OCI-LY1 (cell line): ENCODE measurements around the gene ADAP2.

Experiments
- H2AFZ ChIP-seq: fragments of 200-600 bp; sonication (generic), shearing (Covaris generic); 2 replicates; pipeline ENCODE4 v1.6.0; 2014; ENCODE audit warnings: antibody characterized with exemption, mild to moderate bottlenecking, low read length
- H3F3A ChIP-seq: fragments of 200-600 bp; sonication (generic), shearing (Covaris generic); 2 replicates; pipeline ENCODE4 v1.6.0; 2014; ENCODE audit warnings: mild to moderate bottlenecking, antibody characterized with exemption, low read length, moderate library complexity; ENCODE audit not compliant: insufficient read depth
- H3K27ac ChIP-seq: fragments of 200-600 bp; sonication (generic); 2 replicates; pipeline ENCODE4 v1.5.1; 2014; ENCODE audit warnings: low read length, mixed run types, mild to moderate bottlenecking, low read depth; ENCODE audit not compliant: poor library complexity, severe bottlenecking
- H3K27me3 ChIP-seq: fragments of 200-600 bp; sonication (generic); 2 replicates; pipeline ENCODE4 v1.6.0; 2014; ENCODE audit warnings: antibody characterized with exemption, mild to moderate bottlenecking, low read length, moderate library complexity; ENCODE audit not compliant: insufficient read depth
- H3K36me3 ChIP-seq: fragments of 200-600 bp; sonication (generic); 2 replicates; pipeline ENCODE4 v1.6.1; 2014; ENCODE audit warnings: mild to moderate bottlenecking, antibody characterized with exemption, low read length, moderate library complexity, mixed read lengths; ENCODE audit not compliant: insufficient read depth
- H3K4me1 ChIP-seq: fragments of 200-600 bp; sonication (generic); 2 replicates; pipeline ENCODE4 v1.5.1; 2014; ENCODE audit warnings: mild to moderate bottlenecking, low read length, moderate library complexity; ENCODE audit not compliant: insufficient read depth, severe bottlenecking
- H3K4me2 ChIP-seq: fragments of 200-600 bp; sonication (generic), shearing (Covaris generic); 2 replicates; pipeline ENCODE4 v1.6.1; 2014; ENCODE audit warnings: low read length
- H3K4me3 ChIP-seq: fragments of 200-600 bp; sonication (generic); 2 replicates; pipeline ENCODE4 v1.5.1; 2014; ENCODE audit warnings: low read length, low read depth, mild to moderate bottlenecking, mixed read lengths; ENCODE audit not compliant: poor library complexity, severe bottlenecking
- H3K79me2 ChIP-seq: fragments of 200-600 bp; shearing (Covaris generic); 2 replicates; pipeline ENCODE4 v1.6.1; 2016; ENCODE audit warnings: mixed run types, low read length, mixed read lengths; ENCODE audit not compliant: insufficient read depth
- H3K9ac ChIP-seq: fragments of 200-600 bp; sonication (generic), shearing (Covaris generic); 2 replicates; pipeline ENCODE4 v1.6.1; 2014; ENCODE audit warnings: mild to moderate bottlenecking, low read length, mixed read lengths
- H3K9me2 ChIP-seq: fragments of 200-600 bp; sonication (generic), shearing (Covaris generic); 2 replicates; pipeline ENCODE4 v1.6.1; 2014; ENCODE audit warnings: low read depth, mild to moderate bottlenecking, low read length, mixed read lengths
- H3K9me3 ChIP-seq: fragments of 200-600 bp; shearing (Covaris generic); 2 replicates; pipeline ENCODE4 v1.6.1; 2014; ENCODE audit warnings: low read length, mixed read lengths
- H4K20me1 ChIP-seq: fragments of 200-600 bp; sonication (generic), shearing (Covaris generic); 2 replicates; pipeline ENCODE4 v1.6.0; 2016; ENCODE audit warnings: mild to moderate bottlenecking, low read length; ENCODE audit not compliant: insufficient read depth
- EZH2 ChIP-seq: fragments of 200-600 bp; sonication (generic), shearing (Covaris generic); IDR thresholded peaks from 2 replicates; pipeline ENCODE4 v1.8.0; 2017; ENCODE audit warnings: borderline replicate concordance, mixed run types, mild to moderate bottlenecking, antibody characterized with exemption, low read length, moderate library complexity, mixed read lengths
- TF ChIP-seq, protein P1 (sequence below): fragments of 200-600 bp; sonication (generic), shearing (Covaris generic); IDR thresholded peaks from 2 replicates; pipeline ENCODE4 v1.5.1; 2017; ENCODE audit warnings: mild to moderate bottlenecking, antibody characterized with exemption, low read length, moderate library complexity, mixed read lengths

ADAP2 gene

GRCh38 chr17:30897311-30897710 is 24.4 kb upstream of the ADAP2 start:
- H3K27me3 ChIP-seq, result no peaks in the 10 kb centered on the region
- H3K27ac ChIP-seq, result no peak overlapping the region
- no peak overlapping the region for H3K9ac ChIP-seq
- H3K79me2 ChIP-seq, result no peaks in the 10 kb centered on the region; the same call in 1 of the 2 replicates
- H3K9me3 ChIP-seq, result no peaks in the 10 kb centered on the region
- TF ChIP-seq, protein P1, sequence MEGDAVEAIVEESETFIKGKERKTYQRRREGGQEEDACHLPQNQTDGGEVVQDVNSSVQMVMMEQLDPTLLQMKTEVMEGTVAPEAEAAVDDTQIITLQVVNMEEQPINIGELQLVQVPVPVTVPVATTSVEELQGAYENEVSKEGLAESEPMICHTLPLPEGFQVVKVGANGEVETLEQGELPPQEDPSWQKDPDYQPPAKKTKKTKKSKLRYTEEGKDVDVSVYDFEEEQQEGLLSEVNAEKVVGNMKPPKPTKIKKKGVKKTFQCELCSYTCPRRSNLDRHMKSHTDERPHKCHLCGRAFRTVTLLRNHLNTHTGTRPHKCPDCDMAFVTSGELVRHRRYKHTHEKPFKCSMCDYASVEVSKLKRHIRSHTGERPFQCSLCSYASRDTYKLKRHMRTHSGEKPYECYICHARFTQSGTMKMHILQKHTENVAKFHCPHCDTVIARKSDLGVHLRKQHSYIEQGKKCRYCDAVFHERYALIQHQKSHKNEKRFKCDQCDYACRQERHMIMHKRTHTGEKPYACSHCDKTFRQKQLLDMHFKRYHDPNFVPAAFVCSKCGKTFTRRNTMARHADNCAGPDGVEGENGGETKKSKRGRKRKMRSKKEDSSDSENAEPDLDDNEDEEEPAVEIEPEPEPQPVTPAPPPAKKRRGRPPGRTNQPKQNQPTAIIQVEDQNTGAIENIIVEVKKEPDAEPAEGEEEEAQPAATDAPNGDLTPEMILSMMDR, result no peak
- TF ChIP-seq EZH2, result no peak
- H3K4me1 ChIP-seq, result no peaks in the 10 kb centered on the region
- no peak overlapping the region for H3K4me3 ChIP-seq
- peaks cover 7% of the 10 kb centered on the region; the same call in 1 of the 2 replicates for H3F3A ChIP-seq
- no peaks in the 10 kb centered on the region for H3K9me2 ChIP-seq
- H3K36me3 ChIP-seq, result peaks cover 82% of the 10 kb centered on the region
- no peaks in the 10 kb centered on the region for H4K20me1 ChIP-seq
- no peak overlapping the region for H2AFZ ChIP-seq
- no peak overlapping the region for H3K4me2 ChIP-seq

- Histone ChIP-seq H3K4me2 (peak overlapping the region; percentile 99), H3K9me3 (no peaks in the 10 kb centered on the region), H3K27me3 (no peaks in the 10 kb centered on the region), H4K20me1 (no peaks in the 10 kb centered on the region), H3F3A (0 out of 2 replicates have a peak, but pooled peaks cover 6% of the 10 kb centered on the region), H3K9ac (peak overlapping the region; percentile 95), H3K27ac (peak overlapping the region; percentile 22), H3K36me3 (peaks cover 29% of the 10 kb centered on the region), H3K4me3 (peak overlapping the region; percentile 96), H3K4me1 (peaks cover 38% of the 10 kb centered on the region), H2AFZ (0 out of 2 replicates have a peak overlapping the region, but pooled peaks have one; percentile 18), H3K79me2 (peaks cover 15% of the 10 kb centered on the region), H3K9me2 (no peaks in the 10 kb centered on the region)
- TF ChIP-seq EZH2, result no peak
- TF ChIP-seq, protein P1, result no peak
Measured at GRCh38 chr17:30905742-30906100, 16.0 kb upstream of the ADAP2 start.

GRCh38 chr17:30906101-30906911 is 15.4 kb upstream of the ADAP2 start, which contains the start of gene TEFM:
TEFM (minus strand) TSS chr17:30906238; CDS start chr17:30906198, 40 bp downstream.
- TF ChIP-seq, protein P1, result no peak
- TF ChIP-seq EZH2, result no peak
- H3F3A ChIP-seq, result 0 out of 2 replicates have a peak, but pooled peaks cover 6% of the 10 kb centered on the region
- H3K9me3 ChIP-seq, result no peaks in the 10 kb centered on the region
- peak within 1 kb of the TSS; percentile 90; the same call in 1 of the 2 replicates for H2AFZ ChIP-seq
- no peaks in the 10 kb centered on the region for H4K20me1 ChIP-seq
- H3K4me2 ChIP-seq, result peak within 1 kb of the TSS; percentile 99
- peaks cover 38% of the 10 kb centered on the region for H3K4me1 ChIP-seq
- H3K79me2 ChIP-seq, result peaks cover 15% of the 10 kb centered on the region
- peaks cover 26% of the 10 kb centered on the region for H3K36me3 ChIP-seq
- H3K4me3 ChIP-seq, result peak within 1 kb of the TSS; percentile 96
- H3K9me2 ChIP-seq, result no peaks in the 10 kb centered on the region
- H3K9ac ChIP-seq, result peak within 1 kb of the TSS; percentile 95
- no peaks in the 10 kb centered on the region for H3K27me3 ChIP-seq
- peak within 1 kb of the TSS; percentile 22 for H3K27ac ChIP-seq
